Muscle of leg (tissue), 11 donors: ENCODE data around the gene TBCD. TPM values are rescaled to one million over a fixed set of nuclear protein-coding genes. Genes with fewer than 3 reads are reported as not detected.

Experiments used
- DNase-seq: peaks from one replicate; pipeline ENCODE4 v3.0.0; 2013
- H3K27ac ChIP-seq: one replicate; pipeline ENCODE4 v1.5.1; 2013; ENCODE audit warnings: mild to moderate bottlenecking, low read length, control low read depth
- H3K27me3 ChIP-seq: one replicate; pipeline ENCODE4 v1.6.1; 2013; ENCODE audit warnings: low read length; ENCODE audit not compliant: control insufficient read depth, insufficient read depth
- H3K36me3 ChIP-seq: one replicate; pipeline ENCODE4 v1.6.1; 2013; ENCODE audit warnings: low read length; ENCODE audit not compliant: control insufficient read depth, insufficient read depth
- H3K4me1 ChIP-seq: one replicate; pipeline ENCODE4 v1.6.1; 2013; ENCODE audit warnings: low read length; ENCODE audit not compliant: control insufficient read depth, insufficient read depth
- H3K4me3 ChIP-seq: one replicate; pipeline ENCODE4 v1.5.1; 2013; ENCODE audit warnings: low read length, control low read depth
- H3K9me3 ChIP-seq: replicated peaks from 2 replicates; pipeline ENCODE4 v1.6.1; 2013; ENCODE audit warnings: low read depth, low read length; ENCODE audit not compliant: control insufficient read depth
- WGBS: methylation state at CpG from one replicate; pipeline ENCODE4 v1.1.5; 2013; ENCODE audit warnings: missing lambda C conversion rate; ENCODE audit not compliant: insufficient coverage; 5-methylcytosine and 5-hydroxymethylcytosine counted together
- polyA plus RNA-seq, 8 donors: library from polyadenylated mRNA; unstranded; fragments of 120-200 nt; gene quantifications; one replicate each; pipeline versions ENCODE4 v1.2.1 to v1.2.3, GENCODE V29; 2013; ENCODE audit warnings: inconsistent platforms in 1 of 8, low replicate concordance in 1 of 8; ENCODE audit not compliant: insufficient read length in 8 of 8, insufficient read depth in 1 of 8
- total RNA-seq: library from RNA; stranded (reverse); fragments of 120-200 nt; gene quantifications from one replicate; pipeline ENCODE4 v1.2.4, GENCODE V29; 2013

TBCD gene
- total and polyA plus RNA-seq, 9 donors: 47.8 to 77.4 (median 62.3) TPM

DNA sequence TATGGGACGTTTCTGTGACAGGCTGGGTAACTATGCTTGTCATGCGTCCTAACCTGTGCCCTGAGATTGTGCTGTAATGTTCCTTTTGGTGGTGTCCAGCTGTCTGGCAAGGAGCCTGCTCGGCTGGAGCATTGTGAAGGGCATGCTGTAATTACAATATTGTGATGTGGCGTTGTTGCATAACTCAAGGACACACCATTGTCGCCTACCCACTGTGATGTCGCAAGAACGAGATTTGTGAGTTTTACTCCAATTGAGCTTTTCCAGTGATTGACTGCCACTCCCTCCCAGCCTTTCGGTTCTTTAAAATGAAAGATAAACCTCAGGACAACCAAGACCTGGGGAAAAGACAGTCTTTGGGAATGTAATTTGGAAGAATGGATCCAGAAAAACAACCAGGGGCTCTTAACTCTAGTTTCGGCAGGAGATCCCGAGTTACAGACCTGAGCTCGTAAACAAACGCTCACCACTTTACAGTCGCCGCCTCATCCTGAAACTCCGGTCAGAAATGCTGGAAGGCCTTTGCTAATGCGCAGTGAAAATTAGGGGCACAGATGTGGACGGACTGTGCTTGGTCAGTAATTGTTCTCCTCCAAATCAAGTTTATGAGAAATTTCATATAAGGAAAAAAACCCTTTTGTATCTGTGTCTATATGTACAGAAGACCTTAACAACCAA is 86.7 kb downstream of the TBCD start:
- no peaks in the 10 kb centered on the region for H3K9me3 ChIP-seq
- H3K27me3 ChIP-seq: no peaks in the 10 kb centered on the region
- 63% methylated on average over 2 of the region's 17 CpGs for WGBS
- H3K27ac ChIP-seq: peak overlapping the region; percentile 25
- H3K36me3 ChIP-seq: peaks cover 4% of the 10 kb centered on the region
- H3K4me1 ChIP-seq: peaks cover 17% of the 10 kb centered on the region
- DNase-seq: peak; percentile 24
- no peak overlapping the region for H3K4me3 ChIP-seq

- Histone ChIP-seq H3K36me3 (peaks cover 2% of the 10 kb centered on the region), H3K4me1 (peaks cover 17% of the 10 kb centered on the region), H3K27ac (no peak within 1 kb of the TSS), H3K9me3 (no peaks in the 10 kb centered on the region), H3K27me3 (no peaks in the 10 kb centered on the region), H3K4me3 (no peak within 1 kb of the TSS)
- no peak for DNase-seq
- WGBS: 80% methylated on average over 21 of the region's 25 CpGs
These were observed 87.9 kb downstream of the TBCD start, which contains the start of gene ZNF750 for GRCh38 chr17:82839617-82840292. ZNF750 (minus strand) TSS chr17:82840022; CDS start chr17:82832454, 7,568 bp downstream.

GRCh38 chr17:82840431-82840831 is 88.6 kb downstream of the TBCD start:
- Histone ChIP-seq H3K27me3 (no peaks in the 10 kb centered on the region), H3K4me3 (no peak overlapping the region), H3K27ac (no peak overlapping the region), H3K4me1 (peaks cover 17% of the 10 kb centered on the region), H3K9me3 (no peaks in the 10 kb centered on the region), H3K36me3 (peaks cover 2% of the 10 kb centered on the region)
- WGBS: 100% methylated on average over 1 of the region's 12 CpGs
- DNase-seq: no peak

DNA sequence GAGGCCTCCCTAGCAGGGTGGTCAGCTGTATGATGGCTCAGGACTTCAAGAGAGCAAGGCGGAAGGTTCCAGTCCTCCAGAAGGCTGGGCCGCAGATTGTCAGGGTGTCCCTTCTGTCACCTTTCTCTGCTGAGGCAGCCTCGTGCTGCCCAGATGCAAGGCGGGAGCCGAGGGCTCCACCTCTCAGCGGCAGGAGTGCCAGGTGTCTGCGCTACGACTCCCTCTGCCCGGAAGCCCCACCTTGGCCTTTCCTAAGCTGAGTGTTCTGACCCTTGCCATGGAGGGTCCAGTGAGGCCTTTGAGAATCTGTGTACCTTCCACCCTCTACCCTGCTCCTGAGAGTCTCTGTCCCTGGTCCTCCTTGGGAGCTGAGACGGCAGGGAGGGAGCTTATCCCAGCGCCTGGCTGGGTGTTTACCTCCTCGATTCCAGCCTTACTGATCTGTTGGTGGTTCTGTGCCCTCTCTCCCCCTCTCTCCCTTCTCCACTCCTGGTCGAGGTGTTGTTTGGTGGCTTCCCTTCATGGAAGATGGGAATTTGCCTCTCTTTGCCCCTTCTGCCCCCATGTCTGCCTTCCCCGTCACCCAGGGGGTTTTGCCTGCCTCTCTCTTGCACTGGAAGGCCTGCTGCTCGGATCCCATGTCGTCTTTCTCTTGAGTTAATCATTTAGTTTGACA is 90.2 kb downstream of the TBCD start:
- Histone ChIP-seq H3K4me1 (peaks cover 16% of the 10 kb centered on the region), H3K27ac (no peak overlapping the region), H3K36me3 (peaks cover 3% of the 10 kb centered on the region), H3K9me3 (no peaks in the 10 kb centered on the region), H3K4me3 (no peak overlapping the region), H3K27me3 (no peaks in the 10 kb centered on the region)
- 85% methylated on average over 14 of the region's 16 CpGs for WGBS
- DNase-seq: no peak

GRCh38 chr17:82843904-82844680 is 92.2 kb downstream of the TBCD start:
- Histone ChIP-seq H3K9me3 (no peaks in the 10 kb centered on the region), H3K36me3 (peaks cover 3% of the 10 kb centered on the region), H3K4me1 (peaks cover 19% of the 10 kb centered on the region), H3K27me3 (no peaks in the 10 kb centered on the region), H3K4me3 (no peak overlapping the region), H3K27ac (no peak overlapping the region)
- no peak for DNase-seq
- WGBS: 81% methylated on average over 5 of the region's 7 CpGs

DNA sequence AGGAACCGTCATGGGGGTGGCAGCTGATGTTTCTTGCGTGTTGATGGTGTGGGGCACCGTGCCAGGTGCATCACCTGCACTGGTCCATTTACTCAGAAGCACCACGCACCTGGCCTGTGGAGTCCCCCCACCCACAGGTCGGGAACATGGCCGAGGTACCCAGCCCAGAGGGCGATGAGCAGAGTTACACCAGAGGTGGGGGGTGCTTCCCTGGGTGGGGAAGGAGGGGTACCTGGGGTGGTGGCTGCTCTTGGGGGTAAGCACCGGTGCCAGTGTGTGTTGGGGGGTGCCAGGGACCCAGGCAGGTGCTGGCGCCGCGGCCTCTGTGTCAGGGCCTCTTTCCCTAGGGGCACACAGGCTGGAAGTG is 92.9 kb downstream of the TBCD start:
- Histone ChIP-seq H3K4me3 (peak overlapping the region; percentile 41), H3K36me3 (peaks cover 3% of the 10 kb centered on the region)
- WGBS: 83% methylated on average over 6 of the region's 11 CpGs

GRCh38 chr17:82845163-82845807 is 93.4 kb downstream of the TBCD start:
- no peaks in the 10 kb centered on the region for H3K9me3 ChIP-seq
- peak overlapping the region; percentile 41 for H3K4me3 ChIP-seq
- peak; percentile 94 for DNase-seq
- peaks cover 3% of the 10 kb centered on the region for H3K36me3 ChIP-seq
- WGBS: 56% methylated on average over 22 of the region's 24 CpGs
- H3K4me1 ChIP-seq: peaks cover 19% of the 10 kb centered on the region
- peak overlapping the region; percentile 71 for H3K27ac ChIP-seq
- no peaks in the 10 kb centered on the region for H3K27me3 ChIP-seq

More for the DNA sequence above, 92.9 kb downstream of the TBCD start:
- Histone ChIP-seq H3K27ac (peak overlapping the region; percentile 20), H3K9me3 (no peaks in the 10 kb centered on the region), H3K27me3 (no peaks in the 10 kb centered on the region), H3K4me1 (peaks cover 19% of the 10 kb centered on the region)
- DNase-seq: no peak

DNA sequence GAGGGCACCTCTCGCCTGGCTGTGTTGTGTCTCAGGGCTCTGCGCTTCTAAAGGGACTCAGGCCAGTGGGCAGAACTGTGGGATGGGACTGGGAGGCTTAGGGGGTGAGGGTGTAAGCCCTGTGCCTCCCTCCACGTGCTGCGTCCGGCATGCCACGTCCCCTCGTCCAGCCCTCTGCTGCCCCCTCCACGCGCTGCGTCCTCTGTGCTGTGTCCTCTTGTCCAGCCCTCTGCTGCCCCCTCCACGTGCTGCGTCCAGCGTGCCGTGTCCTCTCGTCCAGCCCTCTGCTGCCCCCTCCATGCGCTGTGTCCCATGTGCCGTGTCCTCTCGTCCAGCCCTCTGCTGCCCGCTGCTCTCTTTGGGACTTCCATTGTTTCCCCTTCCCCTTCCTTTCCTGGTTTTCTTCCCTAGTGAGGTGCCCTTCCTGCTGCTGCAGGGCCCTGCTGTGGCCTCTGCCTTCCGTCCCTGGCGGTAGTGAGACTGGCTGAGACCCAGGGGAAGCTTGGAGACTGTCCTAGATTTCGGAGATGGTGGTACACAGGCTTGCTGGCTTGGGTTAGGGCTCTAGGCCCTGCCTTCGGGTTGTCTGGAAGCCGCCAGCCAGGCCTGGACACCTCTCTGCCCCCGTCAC is 94.3 kb downstream of the TBCD start:
- peak overlapping the region; percentile 71 for H3K27ac ChIP-seq
- WGBS: 82% methylated on average over 20 of the region's 25 CpGs

GRCh38 chr17:82848022-82848592 is 96.2 kb downstream of the TBCD start:
- DNase-seq: peak; percentile 76
- H3K36me3 ChIP-seq: peaks cover 3% of the 10 kb centered on the region
- 63% methylated on average over 17 of the region's 23 CpGs for WGBS
- H3K4me1 ChIP-seq: peaks cover 19% of the 10 kb centered on the region
- H3K27me3 ChIP-seq: no peaks in the 10 kb centered on the region
- H3K9me3 ChIP-seq: no peaks in the 10 kb centered on the region
- peak overlapping the region; percentile 84 for H3K27ac ChIP-seq
- peak overlapping the region; percentile 25 for H3K4me3 ChIP-seq

More for the DNA sequence above, 94.3 kb downstream of the TBCD start:
- peak; percentile 26 for DNase-seq
- Histone ChIP-seq H3K4me3 (peak overlapping the region; percentile 41), H3K36me3 (peaks cover 3% of the 10 kb centered on the region), H3K27me3 (no peaks in the 10 kb centered on the region), H3K9me3 (no peaks in the 10 kb centered on the region), H3K4me1 (peaks cover 19% of the 10 kb centered on the region)
